Islet precursor cell (in vitro differentiated cells): ENCODE data around the gene EXPH5.
"Not testable (repeated sequence)": the region's sequence is repeated elsewhere in the genome, so short reads cannot be mapped to it uniquely, and the experiment has no call there.

ENCODE experiments used
- DNase-seq: peaks from one replicate; pipeline ENCODE4 v3.0.0-alpha.2; 2018

EXPH5 gene

GRCh38 chr11:108602818-108603217, 9.2 kb upstream of the EXPH5 start:
- not testable (repeated sequence) for DNase-seq

DNA sequence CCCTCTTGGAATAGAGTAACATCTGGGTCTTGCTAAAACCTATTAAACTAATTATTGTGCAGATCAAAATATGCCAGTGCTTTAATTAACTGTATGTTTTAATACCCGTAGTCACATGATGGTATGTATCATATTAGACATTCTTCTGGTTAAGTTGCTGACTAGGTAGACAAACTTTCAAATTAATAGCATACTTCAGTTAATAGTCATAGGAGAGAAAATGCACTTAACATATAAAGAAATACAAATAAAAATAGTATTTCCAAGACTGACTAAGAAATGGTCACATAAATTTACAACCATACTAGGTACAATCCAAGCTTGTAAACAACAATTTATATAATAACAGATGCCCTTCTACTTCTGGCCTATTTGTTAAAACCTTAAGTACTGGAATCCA, 7.6 kb upstream of the EXPH5 start:
- no peak for DNase-seq

DNA sequence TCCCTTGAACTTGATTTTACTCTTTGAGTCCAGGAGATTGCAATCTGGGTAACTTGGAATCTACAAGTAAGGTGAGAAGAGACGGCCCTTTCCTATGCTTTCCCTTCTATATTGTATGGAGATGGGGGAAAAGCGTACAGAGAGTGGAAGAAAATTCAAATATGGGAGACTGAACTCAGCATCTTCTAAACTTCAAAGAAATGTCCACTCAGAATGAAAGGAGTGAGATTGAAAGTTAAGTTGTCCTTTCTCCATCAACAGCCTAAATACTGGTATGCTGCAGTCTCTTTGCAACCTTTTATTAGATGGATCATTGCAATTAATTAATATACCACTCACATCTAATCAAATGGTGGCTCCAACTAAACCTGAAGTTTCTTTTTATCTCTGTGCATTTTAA, 6.4 kb upstream of the EXPH5 start:
- no peak for DNase-seq

- no peak for DNase-seq
Observed at GRCh38 chr11:108597736-108598355, 4.3 kb upstream of the EXPH5 start.

- DNase-seq: no peak
Observed at GRCh38 chr11:108596701-108597100, 3.1 kb upstream of the EXPH5 start.

DNA sequence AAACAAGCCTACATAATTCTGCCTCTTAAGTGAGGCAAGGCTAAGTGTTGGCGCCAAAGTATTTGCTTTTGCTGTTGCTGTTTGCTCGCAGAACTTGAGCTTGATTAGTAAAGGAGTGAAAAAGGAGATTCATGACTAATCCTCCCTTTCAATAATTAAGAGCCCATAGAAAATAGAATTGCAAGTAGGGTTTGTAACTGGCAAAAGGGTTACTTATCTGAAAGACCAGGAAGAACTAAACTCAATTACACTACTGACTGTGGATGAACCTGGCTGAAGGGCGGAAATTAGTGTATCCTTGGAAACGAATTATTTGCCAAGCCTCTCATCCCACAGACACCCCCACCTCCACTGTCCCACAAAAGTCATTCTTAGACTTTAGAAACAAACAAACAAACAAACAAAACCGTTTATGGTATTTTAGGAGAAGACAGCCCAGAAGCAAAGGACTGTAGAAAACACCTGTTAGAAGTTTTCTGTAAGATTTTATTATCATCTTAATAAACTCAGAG, 411 bp upstream of the EXPH5 start:
- no peak for DNase-seq

DNA sequence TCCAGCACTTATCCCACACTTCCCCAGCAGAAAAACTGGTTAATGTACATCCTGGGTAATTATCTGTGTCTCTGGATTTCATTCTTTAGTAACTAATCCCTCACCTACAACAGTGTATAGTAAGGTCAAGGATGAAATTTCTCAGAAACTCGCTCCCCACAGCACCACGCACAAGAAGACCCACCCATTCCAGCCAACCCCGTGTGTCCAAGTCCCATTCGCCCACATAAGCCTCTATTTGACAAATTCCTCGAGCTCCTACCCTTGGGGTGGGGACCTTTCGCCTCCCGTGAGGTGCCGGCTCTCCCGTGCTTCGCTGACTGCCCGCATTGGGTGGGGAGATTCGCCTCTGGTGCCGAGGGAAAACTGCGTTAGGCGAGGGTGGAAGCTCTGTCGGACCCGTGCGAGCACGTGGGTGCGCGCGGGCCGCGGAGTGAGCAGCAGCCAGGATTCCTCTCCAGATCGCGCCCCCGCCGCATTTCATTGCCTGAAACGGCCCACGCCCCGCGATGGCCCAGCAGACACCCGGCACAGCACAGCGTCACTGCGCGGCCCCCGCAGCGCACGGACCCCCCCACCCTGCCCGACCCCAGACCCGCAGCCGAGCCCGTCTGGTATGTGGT, 866 bp downstream of the EXPH5 start:
- DNase-seq: peak; percentile 69

DNA sequence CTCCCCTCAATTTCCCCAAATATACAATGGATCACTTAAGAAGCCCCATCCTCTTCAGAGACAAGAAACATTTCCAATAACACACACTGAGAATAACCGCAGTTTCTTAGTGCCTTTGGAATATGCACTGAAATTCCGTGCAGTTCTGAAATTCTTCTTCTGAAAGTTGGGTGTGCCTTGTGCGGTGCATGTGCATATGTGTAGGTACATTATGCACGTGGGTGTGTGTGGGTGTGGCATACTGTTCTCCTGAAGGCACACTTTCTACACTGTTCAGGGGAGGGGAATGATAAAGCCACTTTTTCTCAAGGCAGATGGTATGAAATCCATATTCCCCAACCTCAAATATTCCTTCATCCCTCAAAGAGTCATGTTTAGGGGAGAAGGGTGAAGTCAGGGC, 1.7 kb downstream of the EXPH5 start:
- DNase-seq: no peak

- DNase-seq: peak; percentile 72
Observed at GRCh38 chr11:108589136-108589535, 4.4 kb downstream of the EXPH5 start.

- DNase-seq: no peak
Observed at GRCh38 chr11:108588287-108588686, 5.3 kb downstream of the EXPH5 start.

DNA sequence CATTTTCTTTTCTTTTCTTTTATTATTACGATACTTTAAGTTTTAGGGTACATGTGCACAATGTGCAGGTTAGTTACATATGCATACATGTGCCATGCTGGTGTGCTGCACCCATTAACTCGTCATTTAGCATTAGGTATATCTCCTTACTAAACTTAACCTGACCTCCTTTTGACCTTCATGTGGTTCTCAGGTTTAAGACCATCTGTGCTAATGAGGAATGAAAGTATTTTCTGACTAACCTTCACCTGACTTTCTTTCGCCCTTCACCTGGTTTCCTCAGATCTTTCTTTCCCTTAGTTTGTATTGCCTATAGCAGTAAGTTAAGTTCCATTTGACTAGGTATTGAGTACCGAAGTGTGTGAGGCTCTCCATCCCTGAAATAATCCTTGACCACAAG, 6.5 kb downstream of the EXPH5 start:
- DNase-seq: no peak

DNA sequence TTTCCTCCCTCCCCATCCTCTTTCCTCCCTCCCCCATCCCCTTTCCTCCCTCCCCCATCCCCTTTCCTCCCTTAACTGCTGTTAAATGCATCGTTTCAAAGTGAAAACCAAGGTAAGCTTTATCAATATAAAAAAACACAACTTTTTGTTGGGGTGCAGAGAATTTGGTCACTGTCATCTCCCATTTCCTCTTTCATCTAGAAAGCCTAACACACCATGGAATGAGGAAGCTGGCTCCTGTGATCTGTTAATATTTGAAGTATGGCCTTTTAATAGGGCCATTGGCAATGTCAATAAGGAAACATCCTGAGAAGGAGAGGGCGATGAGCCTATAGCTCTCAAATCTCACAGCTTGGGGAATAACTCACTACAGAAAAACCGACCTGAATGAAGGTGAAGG, 7.0 kb downstream of the EXPH5 start:
- DNase-seq: no peak

- not testable (repeated sequence) for DNase-seq
Observed at GRCh38 chr11:108586185-108586584, 7.4 kb downstream of the EXPH5 start.

- DNase-seq: no peak
Observed at GRCh38 chr11:108584973-108585372, 8.6 kb downstream of the EXPH5 start.

- no peak for DNase-seq
Observed at GRCh38 chr11:108580645-108581044, 12.9 kb downstream of the EXPH5 start.

GRCh38 chr11:108580043-108580442, 13.5 kb downstream of the EXPH5 start:
- no peak for DNase-seq

DNA sequence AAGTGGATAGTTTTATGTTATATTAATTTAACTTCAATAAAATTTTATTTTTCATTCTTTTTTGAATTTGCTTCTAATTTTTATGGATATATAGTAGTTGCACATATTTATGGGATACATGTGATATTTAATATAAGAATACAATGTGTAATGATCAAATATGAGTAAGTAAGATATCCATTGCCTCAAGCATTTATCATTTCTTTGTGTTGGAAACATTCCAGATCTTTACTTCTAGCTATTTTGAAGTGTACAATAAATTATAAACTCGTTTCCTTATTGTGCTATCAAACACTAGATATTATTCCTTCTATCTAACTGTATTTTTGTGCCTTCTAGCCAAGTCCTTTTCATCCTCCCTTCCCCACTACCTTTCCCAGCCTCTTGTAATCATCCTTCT, 17.0 kb downstream of the EXPH5 start:
- no peak for DNase-seq

- DNase-seq: no peak
Observed at GRCh38 chr11:108574675-108575074, 18.9 kb downstream of the EXPH5 start.

- DNase-seq: peak; percentile 93
Observed at GRCh38 chr11:108571001-108571400, 22.6 kb downstream of the EXPH5 start.

DNA sequence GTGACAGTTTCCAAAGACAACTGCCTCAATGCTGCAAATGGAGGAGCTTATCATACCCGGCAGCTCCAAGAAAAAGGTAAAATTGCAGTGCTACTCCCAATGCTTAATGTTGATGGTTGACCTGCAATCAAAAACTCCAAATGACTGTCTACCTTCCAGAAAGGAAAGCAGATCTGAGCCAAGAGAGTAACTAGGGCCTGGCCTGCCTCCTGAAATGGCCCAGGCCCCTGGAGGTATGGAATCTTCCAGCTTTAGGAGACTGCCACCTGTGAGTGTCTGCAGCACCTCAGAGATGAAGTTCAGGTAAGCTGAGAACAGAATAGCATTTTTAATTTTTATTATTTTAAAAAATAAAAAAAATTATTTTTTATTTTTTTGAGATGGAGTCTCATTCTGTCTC, 23.7 kb downstream of the EXPH5 start:
- no peak for DNase-seq

DNA sequence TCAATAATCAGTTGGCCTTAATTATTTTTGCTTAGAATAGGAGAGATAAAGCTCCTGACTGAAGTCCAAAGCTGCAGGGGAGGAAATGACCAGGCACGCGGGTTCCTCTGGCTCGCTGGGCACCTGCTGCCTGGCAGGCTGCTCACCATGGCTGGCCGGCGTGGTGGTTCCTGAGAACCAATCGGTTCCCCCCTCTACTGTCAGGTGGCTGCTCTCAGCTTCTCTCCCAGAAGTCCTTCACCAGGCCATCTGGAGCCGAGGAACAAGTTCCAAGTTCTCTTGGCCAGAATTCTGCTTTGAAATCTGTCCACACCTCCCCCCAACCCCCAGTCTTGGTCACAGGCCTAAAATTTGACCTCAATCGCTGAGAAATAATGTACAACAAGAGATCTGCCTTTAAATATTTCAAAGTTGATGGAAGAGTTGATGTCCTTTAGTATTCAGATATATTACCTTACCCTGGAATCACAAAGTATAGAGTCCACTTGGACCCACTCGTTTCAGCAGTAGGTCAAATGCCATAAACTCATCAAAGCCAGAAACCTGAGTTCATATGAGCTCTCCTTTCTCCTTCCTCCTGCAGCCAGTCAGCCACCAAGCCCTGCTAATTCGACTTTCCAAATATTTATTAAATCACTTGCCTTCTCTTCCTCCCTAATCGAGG, 25.2 kb downstream of the EXPH5 start:
- DNase-seq: no peak

DNA sequence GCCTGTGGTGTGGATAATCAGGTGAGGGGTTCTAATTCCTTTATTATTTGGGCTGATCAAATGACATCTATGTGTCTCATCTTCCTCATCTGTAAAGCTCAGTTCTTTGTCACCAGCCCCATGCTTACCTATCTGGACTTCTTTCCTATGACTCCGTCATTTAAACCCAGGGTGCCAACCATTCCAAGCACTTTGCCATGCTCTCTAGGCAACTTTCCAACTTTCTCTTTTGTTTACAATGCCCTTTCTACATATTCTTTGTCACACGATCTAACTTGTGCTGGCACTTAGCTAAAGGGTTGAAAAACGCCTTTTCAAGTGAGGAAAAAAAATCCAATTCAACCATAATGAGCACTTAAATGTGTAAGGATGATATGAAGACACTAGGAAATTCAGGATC, 27.9 kb downstream of the EXPH5 start:
- DNase-seq: no peak

- peak; percentile 83 for DNase-seq
Observed at GRCh38 chr11:108562746-108563581, 30.6 kb downstream of the EXPH5 start.
